HepG2 (cell line): Measurements from ENCODE around the gene BNIP1. TPM values are rescaled to one million over a fixed set of nuclear protein-coding genes. Genes with fewer than 3 reads are reported as not detected.

ENCODE experiments used
- ARNT ChIP-seq: fragments of 450-650 bp; IDR thresholded peaks from 2 replicates; pipeline ENCODE4 v1.6.1; 2017
- CEBPZ ChIP-seq: IDR thresholded peaks from 2 replicates; pipeline ENCODE4 v1.6.1; 2012; ENCODE audit warnings: low read length, improper control_type of control experiment
- KLF13 ChIP-seq: sonication (generic); formaldehyde crosslinking; IDR thresholded peaks from 2 replicates; pipeline ENCODE4 v1.4.0; 2020; ENCODE audit warnings: mild to moderate bottlenecking, missing genetic modification reagents
- MYPOP ChIP-seq: sonication (generic); formaldehyde crosslinking; IDR thresholded peaks from 2 replicates; pipeline ENCODE4 v1.8.1; 2023; ENCODE audit warnings: mild to moderate bottlenecking, moderate library complexity, missing genetic modification reagents
- NBN ChIP-seq: fragments of 450-650 bp; conservative IDR thresholded peaks from 2 replicates; pipeline ENCODE4 v1.6.1; 2017
- SAFB2 ChIP-seq: sonication (generic); formaldehyde crosslinking; IDR thresholded peaks from 2 replicates; pipeline ENCODE4 v1.5.1; 2020; ENCODE audit warnings: missing genetic modification reagents, low read depth, mild to moderate bottlenecking, borderline replicate concordance
- SMARCE1 ChIP-seq: fragments of 450-650 bp; IDR thresholded peaks from 2 replicates; pipeline ENCODE4 v1.6.1; 2017; ENCODE audit warnings: borderline replicate concordance
- TCF12 ChIP-seq, 2 experiments: fragments of 450-650 bp in 1 of 2; sonication (generic) in 1 of 2; formaldehyde crosslinking in 1 of 2; IDR thresholded peaks; 2 replicates each; pipeline versions ENCODE4 v1.6.1 to v1.8.0; 2017 to 2022; ENCODE audit warnings: antibody characterized with exemption in 1 of 2, mild to moderate bottlenecking in 1 of 2, missing genetic modification reagents in 1 of 2, moderate library complexity in 1 of 2
- THAP8 ChIP-seq: sonication (generic); formaldehyde crosslinking; IDR thresholded peaks from 2 replicates; pipeline ENCODE4 v1.5.1; 2020; ENCODE audit warnings: missing genetic modification reagents, mild to moderate bottlenecking, borderline replicate concordance
- UBTF ChIP-seq: sonication (generic); formaldehyde crosslinking; IDR thresholded peaks from 2 replicates; pipeline ENCODE4 v1.4.0; 2020; ENCODE audit warnings: mild to moderate bottlenecking, missing genetic modification reagents
- ZNF563 ChIP-seq: sonication (generic); formaldehyde crosslinking; IDR thresholded peaks from 2 replicates; pipeline ENCODE4 v1.8.0; 2022; ENCODE audit warnings: mild to moderate bottlenecking, moderate library complexity, missing genetic modification reagents
- ZNF572 ChIP-seq: sonication (generic); formaldehyde crosslinking; IDR thresholded peaks from 2 replicates; pipeline ENCODE4 v1.5.1; 2020; ENCODE audit warnings: mild to moderate bottlenecking, missing genetic modification reagents
- ZNF746 ChIP-seq: sonication (generic); formaldehyde crosslinking; IDR thresholded peaks from 2 replicates; pipeline ENCODE4 v1.8.0; 2022; ENCODE audit warnings: mild to moderate bottlenecking, missing genetic modification reagents
- ZNF766 ChIP-seq: sonication (generic); formaldehyde crosslinking; IDR thresholded peaks from 2 replicates; pipeline ENCODE4 v1.5.0; 2020; ENCODE audit warnings: missing genetic modification reagents, borderline replicate concordance
- ZNF781 ChIP-seq: sonication (generic); formaldehyde crosslinking; IDR thresholded peaks from 2 replicates; pipeline ENCODE4 v1.5.1; 2020; ENCODE audit warnings: borderline replicate concordance, mild to moderate bottlenecking, missing genetic modification reagents; ENCODE audit errors: not compliant biosample characterization
- ZSCAN5A ChIP-seq: sonication (generic); formaldehyde crosslinking; IDR thresholded peaks from 2 replicates; pipeline ENCODE4 v1.8.0; 2022; ENCODE audit warnings: mild to moderate bottlenecking, missing genetic modification reagents, borderline replicate concordance
- polyA plus RNA-seq, 8 experiments: library from polyadenylated mRNA; depleted of rRNA in 3 of 8; stranded (reverse) in 7 of 8; unstranded in 1 of 8; fragments of >200 nt; fragmentation: Illumina TruSeq in 4 of 8; extraction: Trizol in 4 of 8; gene quantifications; 2 replicates each; pipeline versions ENCODE4 v1.2.1 to v1.2.3, GENCODE V29; 2011 to 2016; ENCODE audit warnings: low read depth in 4 of 8, missing spikeins in 1 of 8, mixed read lengths in 1 of 8; ENCODE audit not compliant: insufficient read depth in 1 of 8
- total RNA-seq, 5 experiments: library from RNA; depleted of rRNA; stranded (reverse); fragments of >200 nt; fragmentation: Illumina TruSeq; extraction: Trizol; gene quantifications; 2 replicates each; pipeline ENCODE4 v1.2.3, GENCODE V29; 2016; ENCODE audit warnings: low read depth in 1 of 5

The BNIP1 gene
- total and polyA plus RNA-seq, 2 of the 13 experiments (the other 11 are each of a cell fraction or from before 2014, with no cell fraction given) = 13.2 to 16.9 TPM

- TF ChIP-seq ZNF746 (CRISPR knock-in tag) (peak; percentile 23; the same call in 1 of the 2 replicates), THAP8 (CRISPR knock-in tag) (no peak), CEBPZ (no peak), ZNF563 (CRISPR knock-in tag) (peak; percentile 32; the same call in 1 of the 2 replicates), ZNF572 (CRISPR knock-in tag) (no peak), NBN (no peak), SMARCE1 (no peak), MYPOP (CRISPR knock-in tag) (peak; percentile 59; the same call in 1 of the 2 replicates), ARNT (no peak), ZNF781 (no peak), SAFB2 (no peak), UBTF (CRISPR knock-in tag) (peak; percentile 41), ZNF766 (CRISPR knock-in tag) (0 out of 2 replicates have a peak, but pooled peaks have one; percentile 20), ZSCAN5A (peak; percentile 85; the same call in 1 of the 2 replicates), KLF13 (CRISPR knock-in tag) (0 out of 2 replicates have a peak, but pooled peaks have one; percentile 30), TCF12 (IDR thresholded peaks at IDR 0.05) (no peak), TCF12 (CRISPR knock-in tag; IDR thresholded peaks at IDR 0.05) (0 out of 2 replicates have a peak, but pooled peaks have one; percentile 37)
Measured at GRCh38 chr5:173144200-173145176, at the start of gene BNIP1 (continued).
